ENCODE measurements around the gene AKR1B1. TPM values are rescaled to one million over a fixed set of nuclear protein-coding genes. Genes with fewer than 3 reads are reported as not detected.
A peak's percentile ranks its signal among the peaks of the same experiment; 100 is the strongest.

Gene AKR1B1
- total RNA-seq, 1 donor from 2014 or later: 52.8 TPM

DNA sequence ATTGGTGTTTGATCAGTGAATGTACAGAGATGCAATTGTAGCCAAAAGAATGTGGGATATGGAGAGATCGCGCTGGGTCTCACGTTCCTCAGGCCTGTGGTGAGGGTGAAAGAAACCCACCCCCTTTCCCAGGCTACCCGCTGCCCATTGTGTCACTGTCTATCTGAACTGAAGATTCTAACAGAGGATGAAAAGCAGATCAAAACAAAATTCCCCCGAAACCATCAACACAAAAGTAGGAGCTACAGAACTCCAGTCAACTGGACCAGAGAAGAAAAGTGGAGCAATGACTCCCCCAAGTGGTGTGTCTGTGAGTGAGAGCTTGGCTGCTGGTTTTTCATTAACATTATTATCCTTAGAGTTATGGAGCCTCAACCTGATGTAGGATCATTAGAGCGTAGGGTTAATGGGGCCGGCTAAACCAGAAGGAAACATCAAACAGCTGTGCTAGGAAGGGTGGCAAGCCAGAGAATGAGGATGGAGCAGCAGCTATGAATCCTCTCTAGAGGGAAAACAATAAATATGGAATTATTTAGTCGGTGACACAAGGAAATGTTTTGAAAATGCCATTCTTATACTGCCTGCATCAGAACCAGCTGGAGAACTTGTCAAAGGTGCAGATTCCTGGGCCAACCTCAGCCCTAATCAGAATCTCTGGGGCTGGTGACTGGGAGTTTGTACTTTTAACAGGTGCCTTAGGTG, 38.3 kb downstream of the AKR1B1 start:
- Mint-ChIP-seq H3K9me3 (ENCODE audit: unreplicated experiment) (no peaks in the 10 kb centered on the region), H3K27ac (ENCODE audit: unreplicated experiment) (no peak overlapping the region), H3K4me3 (ENCODE audit: unreplicated experiment) (no peak overlapping the region), H3K27me3 (ENCODE audit: unreplicated experiment) (no peaks in the 10 kb centered on the region), H3K36me3 (ENCODE audit: low read depth, unreplicated experiment) (no peaks in the 10 kb centered on the region), H3K4me1 (ENCODE audit: unreplicated experiment) (peaks cover 5% of the 10 kb centered on the region)
- TF ChIP-seq, protein P1, sequence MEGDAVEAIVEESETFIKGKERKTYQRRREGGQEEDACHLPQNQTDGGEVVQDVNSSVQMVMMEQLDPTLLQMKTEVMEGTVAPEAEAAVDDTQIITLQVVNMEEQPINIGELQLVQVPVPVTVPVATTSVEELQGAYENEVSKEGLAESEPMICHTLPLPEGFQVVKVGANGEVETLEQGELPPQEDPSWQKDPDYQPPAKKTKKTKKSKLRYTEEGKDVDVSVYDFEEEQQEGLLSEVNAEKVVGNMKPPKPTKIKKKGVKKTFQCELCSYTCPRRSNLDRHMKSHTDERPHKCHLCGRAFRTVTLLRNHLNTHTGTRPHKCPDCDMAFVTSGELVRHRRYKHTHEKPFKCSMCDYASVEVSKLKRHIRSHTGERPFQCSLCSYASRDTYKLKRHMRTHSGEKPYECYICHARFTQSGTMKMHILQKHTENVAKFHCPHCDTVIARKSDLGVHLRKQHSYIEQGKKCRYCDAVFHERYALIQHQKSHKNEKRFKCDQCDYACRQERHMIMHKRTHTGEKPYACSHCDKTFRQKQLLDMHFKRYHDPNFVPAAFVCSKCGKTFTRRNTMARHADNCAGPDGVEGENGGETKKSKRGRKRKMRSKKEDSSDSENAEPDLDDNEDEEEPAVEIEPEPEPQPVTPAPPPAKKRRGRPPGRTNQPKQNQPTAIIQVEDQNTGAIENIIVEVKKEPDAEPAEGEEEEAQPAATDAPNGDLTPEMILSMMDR (IDR thresholded peaks at IDR 0.05; ENCODE audit: unreplicated experiment): no peak
- peak; percentile 64 for DNase-seq (ENCODE audit: low spot score)

DNA sequence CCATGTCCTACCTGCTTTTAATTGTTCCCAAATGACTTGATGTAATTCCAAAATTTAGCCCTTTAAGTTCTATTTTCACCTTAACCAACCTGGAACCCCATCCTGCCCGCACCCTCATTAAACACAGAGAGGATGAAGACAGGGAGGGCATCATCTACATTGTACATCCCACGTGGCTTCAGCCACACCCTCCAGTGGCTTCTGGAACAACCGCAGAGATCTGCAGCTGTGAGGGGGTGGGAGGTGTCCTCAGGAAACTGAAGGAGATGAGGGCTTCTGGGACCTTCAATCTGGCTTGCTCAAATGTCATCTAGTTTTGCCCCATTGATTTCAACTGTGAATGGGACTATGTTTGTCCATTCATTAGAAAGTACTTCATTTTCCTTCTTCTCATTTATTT, 39.0 kb downstream of the AKR1B1 start:
- H3K27ac Mint-ChIP-seq (ENCODE audit: unreplicated experiment): no peak overlapping the region
- peaks cover 3% of the 10 kb centered on the region for H3K4me1 Mint-ChIP-seq (ENCODE audit: unreplicated experiment)
- no peak for DNase-seq (ENCODE audit: low spot score)
- H3K27me3 Mint-ChIP-seq (ENCODE audit: unreplicated experiment): peaks cover 3% of the 10 kb centered on the region
- no peaks in the 10 kb centered on the region for H3K9me3 Mint-ChIP-seq (ENCODE audit: unreplicated experiment)
- no peaks in the 10 kb centered on the region for H3K36me3 Mint-ChIP-seq (ENCODE audit: low read depth, unreplicated experiment)
- TF ChIP-seq, protein P1 (IDR thresholded peaks at IDR 0.05; ENCODE audit: unreplicated experiment): no peak
- H3K4me3 Mint-ChIP-seq (ENCODE audit: unreplicated experiment): no peak overlapping the region

DNA sequence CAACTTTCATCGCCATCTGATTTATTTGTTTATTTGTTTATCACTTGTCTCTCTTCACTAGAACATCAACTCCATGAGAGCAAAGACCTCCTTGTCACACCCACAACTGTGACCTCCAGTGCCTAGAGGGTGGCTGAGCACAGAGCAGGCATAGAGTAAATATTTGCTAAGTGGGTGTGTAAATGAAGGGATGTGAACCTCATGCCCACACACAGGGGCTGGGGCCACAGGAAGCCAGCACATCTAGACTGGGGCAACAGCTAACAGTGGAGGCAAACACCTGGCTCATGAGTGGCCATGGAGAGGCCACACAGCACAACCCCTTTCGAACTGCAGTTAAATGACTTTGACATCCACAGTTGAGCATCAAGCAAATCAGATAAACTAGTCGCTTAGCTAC, 39.8 kb downstream of the AKR1B1 start:
- TF ChIP-seq, protein P1 (IDR thresholded peaks at IDR 0.05; ENCODE audit: unreplicated experiment): no peak
- Mint-ChIP-seq H3K4me1 (ENCODE audit: unreplicated experiment) (peaks cover 3% of the 10 kb centered on the region), H3K4me3 (ENCODE audit: unreplicated experiment) (no peak overlapping the region), H3K36me3 (ENCODE audit: low read depth, unreplicated experiment) (no peaks in the 10 kb centered on the region), H3K27ac (ENCODE audit: unreplicated experiment) (no peak overlapping the region), H3K9me3 (ENCODE audit: unreplicated experiment) (no peaks in the 10 kb centered on the region), H3K27me3 (ENCODE audit: unreplicated experiment) (peaks cover 3% of the 10 kb centered on the region)
- no peak for DNase-seq (ENCODE audit: low spot score)

DNA sequence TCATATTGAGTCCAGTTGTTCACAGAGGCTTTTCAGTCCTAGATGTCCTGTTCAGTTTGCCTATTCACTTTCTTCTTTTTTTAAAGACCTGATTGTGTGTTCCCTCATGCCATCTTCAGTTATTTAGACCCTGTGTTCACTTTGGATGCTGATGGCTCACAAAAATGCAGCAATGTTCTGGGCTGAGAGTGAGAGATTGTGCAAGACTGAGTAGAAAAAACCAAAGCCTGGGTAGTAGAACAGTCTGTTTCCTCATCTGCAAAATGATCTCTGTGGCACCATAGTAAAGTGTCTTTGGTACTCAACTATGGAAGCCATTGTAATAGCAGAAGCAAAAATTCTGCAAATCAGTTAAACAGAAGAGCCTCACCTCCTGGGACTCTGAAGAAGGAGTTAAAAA, 43.2 kb downstream of the AKR1B1 start:
- DNase-seq (ENCODE audit: low spot score): no peak
- Mint-ChIP-seq H3K27me3 (ENCODE audit: unreplicated experiment) (peaks cover 3% of the 10 kb centered on the region), H3K27ac (ENCODE audit: unreplicated experiment) (no peak overlapping the region), H3K36me3 (ENCODE audit: low read depth, unreplicated experiment) (no peaks in the 10 kb centered on the region), H3K4me1 (ENCODE audit: unreplicated experiment) (peaks cover 6% of the 10 kb centered on the region), H3K9me3 (ENCODE audit: unreplicated experiment) (no peaks in the 10 kb centered on the region), H3K4me3 (ENCODE audit: unreplicated experiment) (no peak overlapping the region)
- TF ChIP-seq, protein P1 (IDR thresholded peaks at IDR 0.05; ENCODE audit: unreplicated experiment): no peak

GRCh38 chr7:134414109-134414508, 44.8 kb downstream of the AKR1B1 start:
- Mint-ChIP-seq H3K27ac (ENCODE audit: unreplicated experiment) (no peak overlapping the region), H3K4me1 (ENCODE audit: unreplicated experiment) (peaks cover 3% of the 10 kb centered on the region), H3K4me3 (ENCODE audit: unreplicated experiment) (no peak overlapping the region), H3K27me3 (ENCODE audit: unreplicated experiment) (peaks cover 3% of the 10 kb centered on the region), H3K36me3 (ENCODE audit: low read depth, unreplicated experiment) (no peaks in the 10 kb centered on the region), H3K9me3 (ENCODE audit: unreplicated experiment) (no peaks in the 10 kb centered on the region)
- no peak for DNase-seq (ENCODE audit: low spot score)
- TF ChIP-seq, protein P1 (IDR thresholded peaks at IDR 0.05; ENCODE audit: unreplicated experiment): no peak
